ENCODE measurements around the gene C20orf202.

DNA sequence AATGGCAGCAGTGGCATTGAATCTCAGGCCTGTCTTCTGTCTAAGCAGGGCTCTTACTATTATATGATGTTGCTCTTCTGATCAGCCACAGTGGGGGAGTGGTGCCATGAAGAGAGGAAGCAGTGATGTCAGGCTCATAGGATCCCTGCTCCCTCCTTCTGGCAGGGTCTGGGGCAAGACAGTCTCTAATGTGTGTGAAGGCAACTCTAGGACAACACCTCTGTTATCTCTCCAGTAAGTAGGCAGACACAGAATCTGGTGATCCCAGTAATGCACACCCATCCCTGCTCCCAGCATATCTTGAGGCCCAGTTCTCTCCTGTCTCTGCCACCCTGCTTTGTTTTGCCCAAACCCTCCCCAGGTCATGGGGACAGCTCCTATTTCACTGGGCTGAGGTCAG is 8.8 kb downstream of the C20orf202 start:
- TF ChIP-seq, protein P1, sequence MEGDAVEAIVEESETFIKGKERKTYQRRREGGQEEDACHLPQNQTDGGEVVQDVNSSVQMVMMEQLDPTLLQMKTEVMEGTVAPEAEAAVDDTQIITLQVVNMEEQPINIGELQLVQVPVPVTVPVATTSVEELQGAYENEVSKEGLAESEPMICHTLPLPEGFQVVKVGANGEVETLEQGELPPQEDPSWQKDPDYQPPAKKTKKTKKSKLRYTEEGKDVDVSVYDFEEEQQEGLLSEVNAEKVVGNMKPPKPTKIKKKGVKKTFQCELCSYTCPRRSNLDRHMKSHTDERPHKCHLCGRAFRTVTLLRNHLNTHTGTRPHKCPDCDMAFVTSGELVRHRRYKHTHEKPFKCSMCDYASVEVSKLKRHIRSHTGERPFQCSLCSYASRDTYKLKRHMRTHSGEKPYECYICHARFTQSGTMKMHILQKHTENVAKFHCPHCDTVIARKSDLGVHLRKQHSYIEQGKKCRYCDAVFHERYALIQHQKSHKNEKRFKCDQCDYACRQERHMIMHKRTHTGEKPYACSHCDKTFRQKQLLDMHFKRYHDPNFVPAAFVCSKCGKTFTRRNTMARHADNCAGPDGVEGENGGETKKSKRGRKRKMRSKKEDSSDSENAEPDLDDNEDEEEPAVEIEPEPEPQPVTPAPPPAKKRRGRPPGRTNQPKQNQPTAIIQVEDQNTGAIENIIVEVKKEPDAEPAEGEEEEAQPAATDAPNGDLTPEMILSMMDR (conservative IDR thresholded peaks at IDR 0.05): no peak
- no peak for TF ChIP-seq ZFX (IDR thresholded peaks at IDR 0.05)
